T-helper 9 cell (primary cell): Measurements from ENCODE around the gene GPR156.
"Not testable (repeated sequence)": the region's sequence is repeated elsewhere in the genome, so short reads cannot be mapped to it uniquely, and the experiment has no call there.

Experiments used
- DNase-seq: peaks from one replicate; pipeline ENCODE4 v3.0.0-alpha.2; 2020

GPR156 gene

GRCh38 chr3:120272286-120272685, 12.7 kb downstream of the GPR156 start:
- DNase-seq, result no peak

- no peak for DNase-seq
These were observed 19.0 kb downstream of the GPR156 start for GRCh38 chr3:120265989-120266388.

- no peak for DNase-seq
These were observed 20.1 kb downstream of the GPR156 start for GRCh38 chr3:120264963-120265362.

GRCh38 chr3:120263792-120264191, 21.2 kb downstream of the GPR156 start:
- DNase-seq, result no peak

GRCh38 chr3:120258009-120258408, 27.0 kb downstream of the GPR156 start:
- no peak for DNase-seq

- DNase-seq, result no peak
These were observed 39.6 kb downstream of the GPR156 start for GRCh38 chr3:120245386-120245785.

GRCh38 chr3:120244834-120245225, 40.2 kb downstream of the GPR156 start:
- no peak for DNase-seq

GRCh38 chr3:120239644-120240043, 45.4 kb downstream of the GPR156 start:
- DNase-seq, result no peak

GRCh38 chr3:120227710-120228347, 57.2 kb downstream of the GPR156 start:
- DNase-seq, result no peak

- DNase-seq, result no peak
These were observed 60.8 kb downstream of the GPR156 start for GRCh38 chr3:120224237-120224636.

GRCh38 chr3:120218981-120219380, 66.0 kb downstream of the GPR156 start:
- no peak for DNase-seq

GRCh38 chr3:120216633-120217032, 68.4 kb downstream of the GPR156 start:
- DNase-seq, result not testable (repeated sequence)

GRCh38 chr3:120214176-120214575, 70.8 kb downstream of the GPR156 start:
- no peak for DNase-seq

GRCh38 chr3:120212505-120212904, 72.5 kb downstream of the GPR156 start:
- DNase-seq, result no peak

GRCh38 chr3:120209425-120209824, 75.6 kb downstream of the GPR156 start:
- DNase-seq, result no peak

GRCh38 chr3:120204338-120204737, 80.7 kb downstream of the GPR156 start:
- no peak for DNase-seq

- DNase-seq, result no peak
These were observed 81.4 kb downstream of the GPR156 start for GRCh38 chr3:120203621-120204020.

- no peak for DNase-seq
These were observed 82.0 kb downstream of the GPR156 start for GRCh38 chr3:120203016-120203415.

GRCh38 chr3:120202363-120202762, 82.7 kb downstream of the GPR156 start:
- no peak for DNase-seq

GRCh38 chr3:120200493-120201235, 84.4 kb downstream of the GPR156 start:
- DNase-seq, result no peak

GRCh38 chr3:120198305-120198878, 86.6 kb downstream of the GPR156 start:
- DNase-seq, result no peak

GRCh38 chr3:120196812-120197211, 88.2 kb downstream of the GPR156 start:
- DNase-seq, result no peak

GRCh38 chr3:120196333-120196732, 88.7 kb downstream of the GPR156 start:
- no peak for DNase-seq

GRCh38 chr3:120193554-120193953, 91.5 kb downstream of the GPR156 start:
- no peak for DNase-seq
